H1 (cell line): ENCODE measurements around the gene GRM5. TPM values are rescaled to one million over a fixed set of nuclear protein-coding genes. Genes with fewer than 3 reads are reported as not detected.

ENCODE experiments used
- EGR1 ChIP-seq: IDR thresholded peaks from 2 replicates; pipeline ENCODE4 v1.6.1; 2011; ENCODE audit warnings: low read depth, low read length, borderline replicate concordance
- RFX5 ChIP-seq: IDR thresholded peaks from 2 replicates; pipeline ENCODE4 v1.6.1; 2011; ENCODE audit warnings: low read depth, low read length, improper control_type of control experiment, borderline replicate concordance
- polyA plus RNA-seq, 7 experiments: library from polyadenylated mRNA; depleted of rRNA in 3 of 7; stranded (reverse) in 5 of 7; unstranded in 2 of 7; fragments of >200 nt in 5 of 7; fragments of 200-250 nt in 2 of 7; gene quantifications; 1 replicate in 5 of 7; 2 replicates in 1 of 7; 4 replicates in 1 of 7; pipeline versions ENCODE4 v1.2.1 to v1.2.3, GENCODE V29; 2011 to 2013; ENCODE audit warnings: missing spikeins in 2 of 7, mixed read lengths in 2 of 7
- total RNA-seq: library from RNA; stranded (reverse); fragmentation: NEBNext Ultra II Directional; extraction: Animal tissue kit (Norgen Biotek cat#: 25700); gene quantifications from 2 replicates; pipeline ENCODE4 v1.2.1, GENCODE V29; 2021
- TF ChIP-seq, protein P1 (sequence below): fragments of 300-600 bp; sonication (generic); IDR thresholded peaks from 2 replicates; pipeline ENCODE4 v1.7.1; 2012; ENCODE audit warnings: low read length, moderate library complexity, mild to moderate bottlenecking, inconsistent platforms; ENCODE audit not compliant: insufficient replicate concordance

Gene GRM5
- total and polyA plus RNA-seq, 2 of the 8 experiments (the other 6 are each of a cell fraction or from before 2014, with no cell fraction given): 0.15 to 0.43 TPM

DNA sequence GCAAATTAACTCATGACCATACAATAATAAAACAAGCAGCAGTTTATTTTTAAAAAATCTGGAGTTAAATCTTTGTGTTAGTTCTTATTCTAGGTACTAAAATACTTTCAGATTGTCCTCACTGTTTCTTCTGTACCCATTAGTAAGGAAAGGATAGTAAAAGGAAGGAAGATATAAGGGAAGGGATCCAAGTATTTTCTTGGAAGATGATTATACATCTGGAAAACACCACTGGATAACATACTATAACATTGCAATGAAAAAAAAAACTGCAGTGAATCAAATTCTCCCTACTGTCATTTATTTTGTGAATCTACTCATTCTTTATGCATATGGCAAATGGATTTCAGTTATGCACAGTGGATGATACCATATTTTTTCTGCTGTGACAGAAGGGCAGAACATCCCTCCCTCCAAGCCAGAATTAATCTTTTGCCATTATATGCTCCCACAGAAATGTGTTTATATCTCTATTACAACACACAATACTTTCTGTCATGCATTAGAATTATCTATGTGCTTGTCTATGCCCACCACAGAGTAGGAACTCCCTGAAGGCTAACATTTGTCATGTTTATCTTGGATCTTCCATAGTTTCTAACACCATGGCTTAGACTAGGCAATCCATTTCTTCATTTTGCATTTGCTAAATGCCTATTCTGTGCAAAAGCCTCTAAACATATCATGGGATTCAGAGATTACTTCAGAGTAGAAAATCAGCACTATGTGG, 446.0 kb downstream of the GRM5 start (continued):
- TF ChIP-seq, protein P1, sequence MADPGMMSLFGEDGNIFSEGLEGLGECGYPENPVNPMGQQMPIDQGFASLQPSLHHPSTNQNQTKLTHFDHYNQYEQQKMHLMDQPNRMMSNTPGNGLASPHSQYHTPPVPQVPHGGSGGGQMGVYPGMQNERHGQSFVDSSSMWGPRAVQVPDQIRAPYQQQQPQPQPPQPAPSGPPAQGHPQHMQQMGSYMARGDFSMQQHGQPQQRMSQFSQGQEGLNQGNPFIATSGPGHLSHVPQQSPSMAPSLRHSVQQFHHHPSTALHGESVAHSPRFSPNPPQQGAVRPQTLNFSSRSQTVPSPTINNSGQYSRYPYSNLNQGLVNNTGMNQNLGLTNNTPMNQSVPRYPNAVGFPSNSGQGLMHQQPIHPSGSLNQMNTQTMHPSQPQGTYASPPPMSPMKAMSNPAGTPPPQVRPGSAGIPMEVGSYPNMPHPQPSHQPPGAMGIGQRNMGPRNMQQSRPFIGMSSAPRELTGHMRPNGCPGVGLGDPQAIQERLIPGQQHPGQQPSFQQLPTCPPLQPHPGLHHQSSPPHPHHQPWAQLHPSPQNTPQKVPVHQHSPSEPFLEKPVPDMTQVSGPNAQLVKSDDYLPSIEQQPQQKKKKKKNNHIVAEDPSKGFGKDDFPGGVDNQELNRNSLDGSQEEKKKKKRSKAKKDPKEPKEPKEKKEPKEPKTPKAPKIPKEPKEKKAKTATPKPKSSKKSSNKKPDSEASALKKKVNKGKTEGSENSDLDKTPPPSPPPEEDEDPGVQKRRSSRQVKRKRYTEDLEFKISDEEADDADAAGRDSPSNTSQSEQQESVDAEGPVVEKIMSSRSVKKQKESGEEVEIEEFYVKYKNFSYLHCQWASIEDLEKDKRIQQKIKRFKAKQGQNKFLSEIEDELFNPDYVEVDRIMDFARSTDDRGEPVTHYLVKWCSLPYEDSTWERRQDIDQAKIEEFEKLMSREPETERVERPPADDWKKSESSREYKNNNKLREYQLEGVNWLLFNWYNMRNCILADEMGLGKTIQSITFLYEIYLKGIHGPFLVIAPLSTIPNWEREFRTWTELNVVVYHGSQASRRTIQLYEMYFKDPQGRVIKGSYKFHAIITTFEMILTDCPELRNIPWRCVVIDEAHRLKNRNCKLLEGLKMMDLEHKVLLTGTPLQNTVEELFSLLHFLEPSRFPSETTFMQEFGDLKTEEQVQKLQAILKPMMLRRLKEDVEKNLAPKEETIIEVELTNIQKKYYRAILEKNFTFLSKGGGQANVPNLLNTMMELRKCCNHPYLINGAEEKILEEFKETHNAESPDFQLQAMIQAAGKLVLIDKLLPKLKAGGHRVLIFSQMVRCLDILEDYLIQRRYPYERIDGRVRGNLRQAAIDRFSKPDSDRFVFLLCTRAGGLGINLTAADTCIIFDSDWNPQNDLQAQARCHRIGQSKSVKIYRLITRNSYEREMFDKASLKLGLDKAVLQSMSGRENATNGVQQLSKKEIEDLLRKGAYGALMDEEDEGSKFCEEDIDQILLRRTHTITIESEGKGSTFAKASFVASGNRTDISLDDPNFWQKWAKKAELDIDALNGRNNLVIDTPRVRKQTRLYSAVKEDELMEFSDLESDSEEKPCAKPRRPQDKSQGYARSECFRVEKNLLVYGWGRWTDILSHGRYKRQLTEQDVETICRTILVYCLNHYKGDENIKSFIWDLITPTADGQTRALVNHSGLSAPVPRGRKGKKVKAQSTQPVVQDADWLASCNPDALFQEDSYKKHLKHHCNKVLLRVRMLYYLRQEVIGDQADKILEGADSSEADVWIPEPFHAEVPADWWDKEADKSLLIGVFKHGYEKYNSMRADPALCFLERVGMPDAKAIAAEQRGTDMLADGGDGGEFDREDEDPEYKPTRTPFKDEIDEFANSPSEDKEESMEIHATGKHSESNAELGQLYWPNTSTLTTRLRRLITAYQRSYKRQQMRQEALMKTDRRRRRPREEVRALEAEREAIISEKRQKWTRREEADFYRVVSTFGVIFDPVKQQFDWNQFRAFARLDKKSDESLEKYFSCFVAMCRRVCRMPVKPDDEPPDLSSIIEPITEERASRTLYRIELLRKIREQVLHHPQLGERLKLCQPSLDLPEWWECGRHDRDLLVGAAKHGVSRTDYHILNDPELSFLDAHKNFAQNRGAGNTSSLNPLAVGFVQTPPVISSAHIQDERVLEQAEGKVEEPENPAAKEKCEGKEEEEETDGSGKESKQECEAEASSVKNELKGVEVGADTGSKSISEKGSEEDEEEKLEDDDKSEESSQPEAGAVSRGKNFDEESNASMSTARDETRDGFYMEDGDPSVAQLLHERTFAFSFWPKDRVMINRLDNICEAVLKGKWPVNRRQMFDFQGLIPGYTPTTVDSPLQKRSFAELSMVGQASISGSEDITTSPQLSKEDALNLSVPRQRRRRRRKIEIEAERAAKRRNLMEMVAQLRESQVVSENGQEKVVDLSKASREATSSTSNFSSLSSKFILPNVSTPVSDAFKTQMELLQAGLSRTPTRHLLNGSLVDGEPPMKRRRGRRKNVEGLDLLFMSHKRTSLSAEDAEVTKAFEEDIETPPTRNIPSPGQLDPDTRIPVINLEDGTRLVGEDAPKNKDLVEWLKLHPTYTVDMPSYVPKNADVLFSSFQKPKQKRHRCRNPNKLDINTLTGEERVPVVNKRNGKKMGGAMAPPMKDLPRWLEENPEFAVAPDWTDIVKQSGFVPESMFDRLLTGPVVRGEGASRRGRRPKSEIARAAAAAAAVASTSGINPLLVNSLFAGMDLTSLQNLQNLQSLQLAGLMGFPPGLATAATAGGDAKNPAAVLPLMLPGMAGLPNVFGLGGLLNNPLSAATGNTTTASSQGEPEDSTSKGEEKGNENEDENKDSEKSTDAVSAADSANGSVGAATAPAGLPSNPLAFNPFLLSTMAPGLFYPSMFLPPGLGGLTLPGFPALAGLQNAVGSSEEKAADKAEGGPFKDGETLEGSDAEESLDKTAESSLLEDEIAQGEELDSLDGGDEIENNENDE: no peak
- TF ChIP-seq RFX5: no peak
- TF ChIP-seq EGR1: no peak
